Activated naive CD4-positive, alpha-beta T cell treated with anti-CD3 and anti-CD28 coated beads, Interleukin-2, amount 50 U/mL, for 24 hours (primary cell): ENCODE data around the gene LIPG.

Experiments
- H3K27ac Mint-ChIP-seq: one replicate; pipeline ENCODE4 v1.8.0; 2021; ENCODE audit warnings: mild to moderate bottlenecking, mixed read lengths
- H3K27me3 Mint-ChIP-seq: one replicate; pipeline ENCODE4 v1.8.0; 2021; ENCODE audit warnings: mixed read lengths
- H3K36me3 Mint-ChIP-seq: one replicate; pipeline ENCODE4 v1.8.0; 2021; ENCODE audit warnings: mixed read lengths
- H3K4me1 Mint-ChIP-seq: one replicate; pipeline ENCODE4 v1.8.0; 2021; ENCODE audit warnings: mixed read lengths
- H3K4me3 Mint-ChIP-seq: one replicate; pipeline ENCODE4 v1.8.0; 2021; ENCODE audit warnings: mild to moderate bottlenecking, mixed read lengths
- H3K9me3 Mint-ChIP-seq: one replicate; pipeline ENCODE4 v1.8.0; 2021; ENCODE audit warnings: mixed read lengths

Gene LIPG

DNA sequence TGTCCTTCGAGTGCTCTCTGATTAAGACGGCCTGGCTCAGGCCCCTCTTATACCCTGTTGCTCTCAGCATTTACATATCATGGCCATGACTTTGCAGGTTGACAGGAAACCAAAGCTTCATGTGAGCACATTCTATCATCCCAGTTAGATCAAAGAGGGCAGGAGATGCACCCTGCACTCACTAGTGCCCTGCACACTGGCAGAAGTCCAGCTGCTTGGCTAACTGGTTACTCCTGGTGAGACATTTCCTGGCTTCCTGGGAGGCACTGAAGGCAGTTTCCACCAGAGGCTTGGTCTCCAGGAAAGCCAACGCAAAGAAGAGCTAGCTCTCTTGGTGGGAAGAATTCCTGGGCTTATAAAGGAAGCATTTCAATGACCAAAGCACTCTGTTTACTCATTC lies 66.3 kb downstream of the LIPG start:
- H3K4me1 Mint-ChIP-seq, result no peaks in the 10 kb centered on the region
- H3K9me3 Mint-ChIP-seq, result no peaks in the 10 kb centered on the region
- no peaks in the 10 kb centered on the region for H3K36me3 Mint-ChIP-seq
- H3K27ac Mint-ChIP-seq, result no peak overlapping the region
- H3K27me3 Mint-ChIP-seq, result peaks cover 4% of the 10 kb centered on the region
- no peak overlapping the region for H3K4me3 Mint-ChIP-seq

DNA sequence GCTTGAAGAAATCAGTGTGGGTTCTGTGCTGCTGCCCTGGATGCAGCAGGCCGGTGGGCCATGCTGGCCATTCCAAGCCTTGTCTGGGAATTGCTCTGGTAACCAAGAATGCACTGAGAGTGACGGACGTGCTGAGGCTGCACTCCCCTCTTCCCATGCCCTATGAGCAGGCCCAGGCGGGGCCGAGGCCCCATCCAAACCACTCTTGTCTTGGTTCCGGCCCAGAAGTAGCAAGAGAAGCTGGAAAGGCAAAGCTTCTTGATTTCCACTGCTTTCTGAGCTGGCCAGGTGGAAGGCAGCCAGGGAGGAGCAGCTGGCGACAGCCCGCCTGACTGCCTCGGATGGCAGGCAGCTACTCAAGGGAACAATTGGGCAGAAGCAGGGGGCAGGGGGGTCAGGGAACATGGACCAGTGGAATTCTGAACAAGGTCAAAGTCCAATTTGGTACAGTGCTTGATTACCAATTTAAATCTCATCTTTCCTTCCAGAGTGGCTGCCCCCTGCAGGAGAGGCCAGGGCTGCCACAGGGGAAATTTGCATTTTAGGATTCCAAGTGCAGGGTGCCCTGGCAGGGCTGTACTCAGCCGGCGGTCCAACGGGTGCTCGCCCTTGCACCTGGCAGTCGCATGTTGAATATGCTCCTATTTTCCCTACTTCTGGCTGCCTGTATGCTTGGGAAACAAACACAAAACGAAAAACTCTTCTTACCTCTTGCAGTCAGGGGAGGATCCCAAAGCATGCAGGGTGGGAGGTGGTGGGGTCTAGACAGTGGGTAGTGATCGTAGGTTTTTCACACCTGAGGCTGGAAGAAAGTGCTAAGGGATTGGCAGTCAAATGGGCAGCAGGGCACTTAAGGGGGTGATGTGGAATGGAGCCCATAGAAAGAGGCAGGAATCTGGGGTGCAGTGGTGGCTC lies 67.3 kb downstream of the LIPG start:
- H3K4me3 Mint-ChIP-seq, result no peak overlapping the region

DNA sequence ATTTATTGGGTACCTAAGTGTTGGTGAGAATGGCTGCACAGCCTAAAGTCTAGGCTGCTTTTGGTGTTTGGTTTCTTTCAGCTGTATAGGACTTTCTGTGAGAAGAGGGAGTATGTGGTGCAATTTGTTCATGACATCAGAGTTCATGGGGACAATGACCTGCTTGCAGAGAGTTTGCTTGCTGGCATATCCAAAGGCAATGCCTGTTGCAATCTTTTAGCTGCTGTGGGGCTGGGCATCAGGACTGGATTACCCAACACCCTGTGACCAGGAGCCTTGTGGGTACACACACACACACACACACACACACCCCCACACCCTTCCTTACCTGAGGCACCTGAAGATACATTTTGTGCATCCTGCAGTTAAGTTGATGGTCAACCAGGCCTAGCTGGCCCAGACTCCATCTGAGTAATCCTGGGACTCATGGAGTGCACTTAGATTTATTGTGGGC lies 68.4 kb downstream of the LIPG start:
- Mint-ChIP-seq H3K9me3 (no peaks in the 10 kb centered on the region), H3K27ac (no peak overlapping the region), H3K27me3 (no peaks in the 10 kb centered on the region), H3K4me1 (no peaks in the 10 kb centered on the region), H3K36me3 (no peaks in the 10 kb centered on the region), H3K4me3 (no peak overlapping the region)

More for the DNA sequence above, 67.3 kb downstream of the LIPG start:
- Mint-ChIP-seq H3K27me3 (no peaks in the 10 kb centered on the region), H3K4me1 (no peaks in the 10 kb centered on the region), H3K36me3 (no peaks in the 10 kb centered on the region), H3K27ac (no peak overlapping the region), H3K9me3 (no peaks in the 10 kb centered on the region)

DNA sequence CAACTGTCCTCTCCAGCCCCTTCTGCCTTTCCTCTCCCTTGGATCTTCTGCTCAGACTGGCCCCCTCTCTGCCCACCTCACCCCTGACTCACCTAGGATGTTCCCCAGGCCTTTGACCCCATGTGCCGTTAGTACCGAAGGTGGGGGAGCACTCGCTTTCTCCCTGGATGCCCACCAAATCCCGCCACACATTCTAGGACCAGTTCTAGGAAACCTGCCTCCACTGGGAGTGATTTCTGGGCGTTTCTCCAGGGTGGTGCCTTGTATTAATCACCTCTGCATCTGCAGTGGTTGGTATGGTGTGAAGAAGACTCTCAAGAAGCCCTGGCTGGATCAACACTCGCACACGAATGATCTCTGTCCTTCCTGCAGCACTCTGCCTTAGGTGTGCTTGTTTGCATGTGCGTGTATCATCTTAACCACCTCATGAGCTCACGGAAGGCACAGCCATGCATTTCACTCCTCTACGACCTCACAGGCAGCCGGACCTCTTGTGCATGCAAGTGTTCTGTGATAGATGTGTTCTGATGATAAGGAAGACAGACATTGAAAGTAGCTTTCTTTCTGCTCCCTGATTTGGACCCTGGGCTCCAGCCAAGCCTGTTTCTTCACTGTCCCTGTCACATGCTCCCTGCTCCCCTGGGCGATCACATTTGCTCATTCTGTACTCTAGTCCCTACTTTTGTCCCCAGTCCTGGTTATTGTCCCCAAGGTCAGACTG lies 69.4 kb downstream of the LIPG start:
- Mint-ChIP-seq H3K36me3 (no peaks in the 10 kb centered on the region), H3K4me3 (no peak overlapping the region), H3K9me3 (no peaks in the 10 kb centered on the region), H3K27me3 (no peaks in the 10 kb centered on the region), H3K4me1 (no peaks in the 10 kb centered on the region), H3K27ac (no peak overlapping the region)

DNA sequence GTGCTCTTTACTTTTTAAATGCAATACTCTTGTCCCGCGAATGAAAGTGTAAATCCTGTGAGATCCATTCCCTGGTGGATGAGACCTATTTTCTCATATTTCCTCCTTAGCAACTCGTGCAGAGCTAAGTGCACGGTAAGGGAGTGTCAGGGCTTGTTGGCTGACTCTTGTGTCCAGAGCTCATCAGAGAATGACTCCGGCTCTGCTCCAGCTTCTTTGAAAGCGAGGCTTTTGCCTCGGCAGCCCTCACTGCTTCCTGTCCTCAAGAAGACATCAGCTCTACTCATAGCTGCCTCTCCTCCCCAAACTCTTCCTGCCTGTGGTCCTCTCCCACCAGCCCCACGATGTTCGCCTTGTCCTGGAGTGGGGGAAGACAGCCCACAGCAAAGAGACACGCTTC lies 70.7 kb downstream of the LIPG start:
- no peaks in the 10 kb centered on the region for H3K9me3 Mint-ChIP-seq
- H3K27me3 Mint-ChIP-seq, result peaks cover 1% of the 10 kb centered on the region
- no peaks in the 10 kb centered on the region for H3K4me1 Mint-ChIP-seq
- H3K36me3 Mint-ChIP-seq, result no peaks in the 10 kb centered on the region
- no peak overlapping the region for H3K27ac Mint-ChIP-seq
- no peak overlapping the region for H3K4me3 Mint-ChIP-seq

DNA sequence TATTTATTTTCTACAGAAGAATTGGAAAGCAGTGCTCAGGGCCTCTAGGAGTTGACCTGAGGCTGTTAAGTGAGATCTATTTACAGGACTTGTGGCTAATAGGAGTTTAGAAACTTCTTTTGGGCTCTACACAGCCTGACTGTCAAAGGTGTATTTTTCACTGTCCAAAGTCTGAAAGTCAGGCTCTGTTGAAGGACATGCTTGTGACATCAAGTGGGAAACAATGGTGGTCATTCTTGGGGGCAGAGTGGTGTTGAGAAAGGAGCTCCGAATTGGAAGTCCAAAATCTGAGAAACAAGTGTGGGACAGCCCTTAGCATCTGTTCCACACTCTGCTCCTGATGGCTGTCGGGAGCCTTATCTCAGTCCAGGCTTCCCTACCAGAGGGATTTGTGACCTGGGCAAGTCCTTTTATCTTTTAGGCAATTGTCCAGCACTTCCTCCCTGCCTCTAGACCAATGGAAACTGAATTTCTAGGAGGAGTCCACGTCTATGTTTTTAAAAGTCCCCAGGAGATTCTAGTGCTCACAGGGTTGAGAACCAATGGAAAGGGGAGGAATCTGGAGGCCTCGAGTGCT lies 76.4 kb downstream of the LIPG start:
- Mint-ChIP-seq H3K36me3 (no peaks in the 10 kb centered on the region), H3K27ac (no peak overlapping the region), H3K4me1 (no peaks in the 10 kb centered on the region), H3K27me3 (peaks cover 4% of the 10 kb centered on the region), H3K9me3 (no peaks in the 10 kb centered on the region), H3K4me3 (no peak overlapping the region)

DNA sequence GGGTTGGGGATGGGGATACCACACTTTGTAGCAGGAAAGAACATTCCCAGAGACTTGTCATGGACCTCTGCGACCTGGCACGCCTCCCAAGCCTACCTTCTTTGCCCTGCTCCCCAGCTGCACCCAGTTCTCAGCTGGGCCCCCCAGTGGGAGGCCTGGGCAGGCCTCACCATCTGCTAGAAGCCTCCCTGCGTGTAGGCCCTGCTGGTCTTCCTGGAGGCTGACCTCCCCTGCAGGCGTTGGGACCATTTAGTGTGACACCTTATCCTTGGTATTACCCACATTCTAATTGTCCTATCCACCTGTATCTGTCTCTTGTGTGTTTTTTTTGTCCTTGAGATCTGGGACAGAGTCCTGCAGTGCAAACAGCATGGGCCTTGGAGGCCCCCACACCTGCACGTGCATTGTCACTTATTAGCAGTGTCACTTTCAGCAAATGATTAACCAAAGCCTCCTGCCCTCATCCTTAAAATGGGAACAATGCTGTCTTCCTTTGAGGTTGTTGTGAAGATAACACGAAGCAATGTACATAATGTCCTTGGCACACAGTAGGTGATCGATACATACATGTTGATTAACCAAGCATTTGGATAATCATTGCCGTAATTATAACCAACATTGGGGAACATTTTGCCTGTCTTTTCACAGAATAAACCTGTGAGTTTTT lies 77.2 kb downstream of the LIPG start:
- Mint-ChIP-seq H3K27ac (no peak overlapping the region), H3K4me3 (no peak overlapping the region), H3K4me1 (no peaks in the 10 kb centered on the region), H3K27me3 (peaks cover 4% of the 10 kb centered on the region), H3K36me3 (no peaks in the 10 kb centered on the region), H3K9me3 (no peaks in the 10 kb centered on the region)

DNA sequence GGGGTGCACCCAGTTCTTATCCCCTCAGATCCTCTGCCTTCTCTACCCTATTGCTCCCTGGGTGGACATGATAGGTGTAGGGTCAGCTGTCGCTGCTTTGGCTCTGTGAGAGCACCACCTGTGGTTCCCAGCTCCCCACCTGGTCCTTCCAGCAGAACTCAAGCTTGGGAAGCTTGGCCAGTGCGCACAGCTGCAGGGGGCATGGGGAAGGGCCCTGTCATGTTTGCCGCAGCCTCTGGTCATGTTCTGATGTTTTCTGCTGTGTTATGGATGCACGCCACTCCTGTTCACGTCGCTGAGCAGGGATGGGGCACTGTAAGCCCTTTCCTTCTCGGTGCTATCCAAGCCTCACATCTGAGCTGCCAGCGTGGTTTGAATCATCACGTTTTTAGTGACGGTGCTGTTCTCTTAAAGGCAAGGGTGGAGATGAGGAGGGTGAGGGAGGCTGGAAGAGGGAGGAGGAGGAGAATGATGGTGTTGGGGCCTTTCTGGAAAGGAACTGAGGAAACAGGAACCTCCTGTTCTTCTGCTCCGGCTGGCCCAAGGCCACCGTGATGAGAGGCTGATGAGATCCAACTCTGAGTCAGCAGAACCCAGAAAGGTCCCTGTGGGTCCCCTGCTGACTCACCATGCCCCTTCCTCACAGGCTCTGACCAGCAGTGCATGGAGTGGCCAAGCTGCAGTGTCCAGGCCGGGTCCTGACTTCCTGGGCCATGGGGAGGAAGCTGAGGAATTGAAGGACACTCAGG lies 78.0 kb downstream of the LIPG start:
- peaks cover 4% of the 10 kb centered on the region for H3K27me3 Mint-ChIP-seq
- no peaks in the 10 kb centered on the region for H3K36me3 Mint-ChIP-seq
- H3K4me1 Mint-ChIP-seq, result no peaks in the 10 kb centered on the region
- H3K4me3 Mint-ChIP-seq, result no peak overlapping the region
- H3K9me3 Mint-ChIP-seq, result no peaks in the 10 kb centered on the region
- no peak overlapping the region for H3K27ac Mint-ChIP-seq

DNA sequence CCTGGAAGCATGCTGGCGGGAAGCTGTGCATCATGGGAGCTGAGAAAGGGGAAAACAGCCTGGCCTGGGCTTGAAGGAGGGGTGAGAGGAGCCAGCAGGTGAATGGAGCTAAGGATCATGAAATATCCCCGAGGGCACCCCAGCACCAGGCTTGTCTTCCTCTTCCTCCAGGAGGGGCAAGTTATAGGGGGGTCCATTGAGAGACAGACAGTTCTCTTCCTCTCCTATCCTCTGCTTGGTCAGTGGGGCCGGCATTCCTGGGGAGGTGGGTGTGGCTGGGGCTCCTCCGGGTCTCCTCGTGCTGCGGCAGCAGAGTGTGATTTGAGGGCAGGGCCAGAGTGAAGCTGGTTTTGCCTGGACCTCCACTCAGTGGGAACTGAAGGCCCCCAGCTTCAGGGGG lies 78.9 kb downstream of the LIPG start:
- Mint-ChIP-seq H3K4me3 (no peak overlapping the region), H3K9me3 (no peaks in the 10 kb centered on the region), H3K36me3 (no peaks in the 10 kb centered on the region), H3K27ac (no peak overlapping the region), H3K4me1 (no peaks in the 10 kb centered on the region), H3K27me3 (peaks cover 4% of the 10 kb centered on the region)

DNA sequence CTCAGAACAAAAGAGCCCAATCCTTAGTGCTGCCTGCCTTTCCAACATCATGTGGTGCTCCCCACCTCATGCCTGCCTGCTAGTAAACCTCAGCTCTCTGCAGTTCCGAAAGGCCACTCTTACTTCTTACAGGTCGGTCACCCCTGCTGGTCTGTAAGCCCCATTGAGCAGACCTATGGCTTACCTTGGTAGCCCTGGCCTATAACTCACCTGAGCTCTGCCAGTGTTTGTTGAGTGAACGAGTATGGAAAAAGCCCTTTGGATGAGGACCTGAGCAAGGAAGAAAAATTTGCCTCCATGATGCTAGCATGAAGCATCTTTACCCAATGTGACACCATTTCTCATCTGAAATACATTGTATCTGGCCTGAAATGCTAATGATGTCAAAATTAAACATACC lies 83.3 kb downstream of the LIPG start:
- Mint-ChIP-seq H3K27me3 (peaks cover 3% of the 10 kb centered on the region), H3K27ac (no peak overlapping the region), H3K4me3 (no peak overlapping the region), H3K9me3 (no peaks in the 10 kb centered on the region), H3K36me3 (no peaks in the 10 kb centered on the region), H3K4me1 (no peaks in the 10 kb centered on the region)

DNA sequence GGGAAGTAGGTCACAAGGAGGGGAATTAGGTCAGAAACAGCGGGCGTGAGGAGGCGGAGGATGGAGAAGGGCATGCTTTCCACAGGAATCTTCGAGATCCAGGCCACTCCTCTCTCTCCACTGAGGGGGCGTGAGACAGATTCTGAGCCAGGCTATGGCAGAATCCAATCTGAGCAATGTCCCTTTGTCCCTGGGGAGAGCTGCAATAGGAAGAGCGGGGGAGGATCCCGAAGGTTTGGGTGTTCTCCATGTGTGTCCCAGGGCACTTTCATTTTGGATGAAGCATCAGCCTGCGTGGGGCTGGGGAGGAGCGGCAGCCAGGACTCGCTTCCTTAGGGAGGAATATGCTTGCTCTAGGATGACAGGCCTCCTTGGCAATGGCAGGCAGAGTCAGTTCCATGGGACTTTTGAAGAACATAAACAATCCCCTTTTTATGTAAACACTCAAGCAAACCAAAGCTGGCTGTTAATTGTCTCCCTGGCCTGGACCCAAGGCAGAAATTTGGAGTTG lies 84.0 kb downstream of the LIPG start:
- Mint-ChIP-seq H3K36me3 (no peaks in the 10 kb centered on the region), H3K27me3 (peaks cover 3% of the 10 kb centered on the region), H3K4me1 (no peaks in the 10 kb centered on the region)

DNA sequence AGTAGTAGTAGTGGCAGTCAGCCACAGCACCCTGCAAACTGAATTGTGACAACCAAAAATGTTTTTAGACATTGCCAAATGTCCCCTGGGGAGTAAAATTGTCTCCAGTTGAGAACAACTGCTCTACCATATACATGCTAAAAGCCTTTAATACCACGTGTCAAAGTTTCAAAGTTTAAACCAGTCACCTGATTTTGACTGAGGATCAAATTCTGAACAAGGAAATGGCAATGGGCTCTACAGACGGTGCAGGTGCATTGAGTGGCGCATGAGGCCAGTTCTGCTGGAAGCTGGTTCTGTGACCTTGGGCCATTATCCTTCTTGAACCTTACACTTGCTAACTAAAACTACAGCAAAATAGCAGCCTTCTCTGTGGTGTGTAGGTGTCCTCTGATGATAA lies 85.0 kb downstream of the LIPG start:
- Mint-ChIP-seq H3K9me3 (no peaks in the 10 kb centered on the region), H3K27me3 (no peaks in the 10 kb centered on the region), H3K27ac (no peak overlapping the region), H3K4me1 (no peaks in the 10 kb centered on the region), H3K36me3 (no peaks in the 10 kb centered on the region), H3K4me3 (no peak overlapping the region)

More for the DNA sequence above, 84.0 kb downstream of the LIPG start:
- H3K4me3 Mint-ChIP-seq, result no peak overlapping the region
- H3K27ac Mint-ChIP-seq, result no peak overlapping the region
- H3K9me3 Mint-ChIP-seq, result no peaks in the 10 kb centered on the region

DNA sequence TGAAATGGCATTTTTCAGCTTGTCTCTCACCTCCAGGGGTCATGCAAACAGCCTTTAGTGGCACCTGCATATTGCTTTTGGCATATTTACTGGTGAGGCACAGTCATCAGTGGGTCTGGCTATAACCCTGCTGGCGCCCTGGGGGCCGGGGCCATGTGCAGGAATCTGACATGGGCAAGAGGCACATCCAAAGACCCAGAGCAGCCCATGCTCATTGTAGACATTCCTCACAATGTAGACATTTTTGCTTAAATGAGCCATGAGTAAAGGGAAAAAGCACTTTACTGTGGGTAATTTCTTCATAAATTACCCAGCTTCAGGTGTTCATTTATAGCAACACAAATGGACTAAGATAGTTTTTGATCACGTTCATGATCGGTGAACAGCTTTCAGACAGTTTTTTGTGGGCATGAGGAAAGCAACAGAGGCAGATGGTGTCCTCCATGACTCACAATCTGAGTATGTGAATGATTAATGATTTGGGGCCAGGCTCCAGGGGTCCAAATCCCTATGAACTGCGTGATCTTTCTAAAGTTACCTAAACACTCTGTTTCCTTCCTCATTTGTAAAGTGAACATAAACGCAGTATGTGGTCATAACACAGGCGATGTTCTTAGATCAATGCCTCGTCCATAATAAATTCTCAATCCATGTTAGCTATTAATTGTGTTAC lies 85.8 kb downstream of the LIPG start:
- H3K4me1 Mint-ChIP-seq, result no peaks in the 10 kb centered on the region
- no peaks in the 10 kb centered on the region for H3K36me3 Mint-ChIP-seq
- H3K9me3 Mint-ChIP-seq, result no peaks in the 10 kb centered on the region
- no peak overlapping the region for H3K27ac Mint-ChIP-seq
- H3K4me3 Mint-ChIP-seq, result no peak overlapping the region
- no peaks in the 10 kb centered on the region for H3K27me3 Mint-ChIP-seq

DNA sequence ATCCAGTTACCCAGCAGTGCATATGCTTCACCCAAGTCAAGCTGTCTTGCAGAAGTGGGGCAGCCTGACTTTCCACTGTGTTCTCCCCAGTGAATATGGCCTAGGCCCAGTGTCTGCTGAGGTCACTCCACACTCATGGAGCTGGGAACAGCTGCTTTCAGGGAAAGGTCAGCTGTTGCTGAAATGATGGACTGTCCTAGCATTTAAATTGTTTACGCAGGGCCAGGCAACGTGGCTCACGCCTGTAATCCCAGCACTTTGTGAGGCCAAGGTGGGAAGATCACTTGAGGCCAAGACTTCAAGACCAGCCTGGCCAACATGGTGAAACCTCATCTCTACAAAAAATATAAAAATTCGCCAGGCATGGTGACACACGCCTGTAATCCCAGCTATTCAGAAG lies 86.5 kb downstream of the LIPG start:
- Mint-ChIP-seq H3K27ac (no peak overlapping the region), H3K4me1 (no peaks in the 10 kb centered on the region), H3K36me3 (no peaks in the 10 kb centered on the region), H3K27me3 (no peaks in the 10 kb centered on the region), H3K4me3 (no peak overlapping the region), H3K9me3 (no peaks in the 10 kb centered on the region)
